ENCODE measurements around the gene TMEM244.

The TMEM244 gene

DNA sequence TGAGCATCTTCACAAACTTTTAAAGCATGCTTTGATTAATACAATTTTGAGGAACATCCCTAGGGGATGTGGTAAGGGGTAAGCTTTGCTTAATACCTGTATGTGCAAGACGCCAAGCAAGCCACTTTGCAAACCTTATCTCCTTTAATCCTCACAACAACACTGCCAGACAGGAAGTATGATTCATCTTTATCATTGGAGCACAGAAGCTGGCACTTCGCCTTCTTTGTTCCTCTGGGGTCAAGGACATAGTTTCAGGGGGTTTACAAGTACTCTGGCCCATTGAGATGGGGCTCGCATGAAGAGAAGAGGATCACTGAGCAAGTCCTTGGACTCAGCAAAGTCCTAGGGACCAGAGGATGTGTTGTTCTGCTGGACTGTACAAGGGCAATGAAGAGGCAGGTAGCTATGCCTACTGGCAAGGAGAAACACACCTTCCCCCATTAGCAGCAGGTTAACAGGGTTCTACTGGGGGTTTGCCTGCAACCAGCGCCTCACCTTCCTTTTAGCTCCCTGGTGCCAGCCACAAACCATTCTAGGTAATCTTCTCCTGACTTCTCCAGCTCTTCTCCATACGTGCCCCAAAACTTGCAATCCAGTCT lies 8.8 kb downstream of the TMEM244 start:
- TF ChIP-seq GATA2 (IDR thresholded peaks at IDR 0.05; ENCODE audit: low read depth, low read length) (no peak), GATA3 (IDR thresholded peaks at IDR 0.05; ENCODE audit: low read depth, low read length) (no peak)

DNA sequence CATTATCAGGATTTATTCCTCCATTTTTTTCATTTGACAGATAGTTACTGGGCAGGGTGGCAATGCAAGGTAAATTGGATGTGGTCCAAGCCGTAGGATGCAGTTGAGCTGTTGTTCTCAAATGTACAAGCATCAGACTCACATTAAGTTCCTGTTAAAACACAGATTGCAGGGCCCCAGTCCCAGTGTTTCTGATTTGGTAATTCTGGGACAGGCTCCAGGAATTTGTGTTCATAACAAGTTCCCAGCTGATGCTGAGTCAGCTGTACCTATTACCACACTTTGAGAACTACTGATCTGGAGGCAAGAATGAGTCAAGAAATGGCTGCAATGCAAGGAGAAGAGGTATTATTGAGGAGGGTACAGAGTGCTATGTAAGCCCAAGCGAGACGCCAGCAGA lies 11.7 kb downstream of the TMEM244 start:
- TF ChIP-seq GATA3 (IDR thresholded peaks at IDR 0.05; ENCODE audit: low read depth, low read length) (no peak), GATA2 (IDR thresholded peaks at IDR 0.05; ENCODE audit: low read depth, low read length) (no peak)

GRCh38 chr6:129846761-129847160 lies 14.4 kb downstream of the TMEM244 start:
- TF ChIP-seq GATA3 (IDR thresholded peaks at IDR 0.05; ENCODE audit: low read depth, low read length) (no peak), GATA2 (IDR thresholded peaks at IDR 0.05; ENCODE audit: low read depth, low read length) (no peak)

- no peak for TF ChIP-seq GATA2 (IDR thresholded peaks at IDR 0.05; ENCODE audit: low read depth, low read length)
- no peak for TF ChIP-seq GATA3 (IDR thresholded peaks at IDR 0.05; ENCODE audit: low read depth, low read length)
These were observed 15.4 kb downstream of the TMEM244 start for GRCh38 chr6:129845696-129846095.

DNA sequence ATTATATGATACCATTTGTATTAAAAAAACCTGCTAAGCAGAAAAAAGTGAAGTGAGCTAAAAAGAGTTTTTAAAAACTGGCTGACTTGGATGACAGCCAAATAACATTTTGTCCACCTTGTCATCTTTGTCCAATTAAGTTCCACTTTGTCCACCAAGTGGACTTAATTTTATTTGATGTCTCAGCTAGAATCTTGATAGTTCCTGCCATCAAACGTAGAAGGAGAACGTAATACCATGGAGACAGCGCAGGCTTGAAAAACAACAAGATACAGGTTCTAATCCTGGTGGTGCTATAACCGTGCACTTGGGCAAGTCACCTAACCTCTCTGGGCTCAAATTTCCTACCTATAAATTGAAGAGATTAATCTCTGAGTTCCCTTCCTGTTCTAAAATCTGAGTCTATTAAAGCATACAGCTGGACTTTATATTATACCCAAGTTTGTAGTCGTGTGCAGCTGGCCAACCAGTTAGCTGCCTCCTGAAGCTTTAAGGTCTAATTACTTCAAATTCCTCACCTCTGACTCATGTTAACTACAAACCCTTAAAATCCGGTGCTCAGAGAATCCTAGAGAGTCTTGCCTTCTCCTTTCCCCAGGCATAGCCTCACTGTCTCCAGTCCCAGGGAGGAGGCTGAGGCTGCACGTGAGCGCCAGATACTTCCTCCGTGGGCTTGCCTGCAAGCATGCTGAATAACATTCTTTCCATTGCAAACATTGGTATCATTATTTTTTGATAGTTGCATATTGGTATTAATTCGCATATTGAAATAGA lies 16.8 kb downstream of the TMEM244 start:
- TF ChIP-seq GATA2 (IDR thresholded peaks at IDR 0.05; ENCODE audit: low read depth, low read length) = no peak
- TF ChIP-seq GATA3 (IDR thresholded peaks at IDR 0.05; ENCODE audit: low read depth, low read length) = no peak

DNA sequence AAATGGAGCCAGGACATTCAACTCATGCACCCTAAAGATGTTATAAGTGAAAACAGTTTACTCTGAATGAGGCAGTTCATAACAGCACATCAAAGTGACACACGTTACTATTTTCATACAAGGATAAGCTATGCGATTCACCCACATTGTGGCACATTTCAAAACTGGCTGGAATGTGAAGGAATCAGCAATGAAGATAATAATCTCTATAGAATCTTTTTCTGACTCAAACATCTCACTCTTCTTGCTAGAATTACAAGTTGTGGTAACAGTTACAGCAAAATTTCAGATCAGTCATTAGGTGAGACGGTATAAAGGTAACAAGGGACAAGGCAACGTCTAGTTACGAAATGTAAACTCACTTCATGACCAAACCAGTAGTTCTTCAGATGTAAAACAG lies 17.5 kb downstream of the TMEM244 start:
- no peak for TF ChIP-seq GATA3 (IDR thresholded peaks at IDR 0.05; ENCODE audit: low read depth, low read length)
- TF ChIP-seq GATA2 (IDR thresholded peaks at IDR 0.05; ENCODE audit: low read depth, low read length) = no peak

GRCh38 chr6:129842881-129843409 lies 18.2 kb downstream of the TMEM244 start:
- TF ChIP-seq GATA2 (IDR thresholded peaks at IDR 0.05; ENCODE audit: low read depth, low read length) (no peak), GATA3 (IDR thresholded peaks at IDR 0.05; ENCODE audit: low read depth, low read length) (no peak)

- TF ChIP-seq GATA2 (IDR thresholded peaks at IDR 0.05; ENCODE audit: low read depth, low read length) (no peak), GATA3 (IDR thresholded peaks at IDR 0.05; ENCODE audit: low read depth, low read length) (no peak)
These were observed 19.0 kb downstream of the TMEM244 start for GRCh38 chr6:129842137-129842536.

- TF ChIP-seq GATA3 (IDR thresholded peaks at IDR 0.05; ENCODE audit: low read depth, low read length) (no peak), GATA2 (IDR thresholded peaks at IDR 0.05; ENCODE audit: low read depth, low read length) (no peak)
These were observed 25.4 kb downstream of the TMEM244 start for GRCh38 chr6:129835691-129836090.

DNA sequence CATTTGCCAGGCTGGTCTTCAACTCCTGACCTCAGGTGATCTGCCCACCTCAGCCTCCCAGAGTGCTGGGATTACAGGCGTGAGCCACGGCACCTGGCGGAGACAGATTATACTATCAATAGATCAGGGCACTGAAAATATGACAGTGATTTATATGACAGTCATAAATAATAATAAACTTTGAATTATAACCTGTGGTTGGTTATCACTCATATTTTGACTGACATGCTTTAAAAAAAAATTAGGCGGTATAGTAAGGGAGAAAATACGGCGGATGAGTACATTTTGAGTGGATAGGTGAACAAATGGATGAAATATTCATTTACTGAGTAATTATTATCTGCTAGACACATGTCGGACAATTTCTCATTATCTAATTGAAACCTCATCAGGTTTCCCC lies 28.8 kb downstream of the TMEM244 start:
- TF ChIP-seq GATA2 (IDR thresholded peaks at IDR 0.05; ENCODE audit: low read depth, low read length) (no peak), GATA3 (IDR thresholded peaks at IDR 0.05; ENCODE audit: low read depth, low read length) (no peak)

- no peak for TF ChIP-seq GATA2 (IDR thresholded peaks at IDR 0.05; ENCODE audit: low read depth, low read length)
- no peak for TF ChIP-seq GATA3 (IDR thresholded peaks at IDR 0.05; ENCODE audit: low read depth, low read length)
These were observed 32.9 kb downstream of the TMEM244 start for GRCh38 chr6:129828229-129828628.

DNA sequence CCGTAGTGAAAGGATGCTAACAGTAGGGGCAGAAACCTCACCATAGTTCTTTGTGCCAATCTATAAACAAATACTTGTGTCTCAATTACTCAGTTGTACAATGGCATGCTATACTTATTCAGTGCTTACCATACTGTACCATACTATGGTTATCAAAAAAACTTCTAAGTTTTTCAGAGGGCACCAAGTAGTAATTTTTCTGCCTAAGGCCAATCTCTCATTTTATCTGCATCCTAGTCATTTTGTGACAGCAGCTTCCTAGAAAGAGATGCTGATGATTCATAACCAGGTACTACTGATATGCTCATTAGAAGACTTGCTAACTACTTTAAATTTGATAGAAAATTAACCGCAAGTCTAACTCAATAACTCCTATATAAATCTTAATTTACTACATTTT lies 42.9 kb downstream of the TMEM244 start:
- no peak for TF ChIP-seq GATA2 (IDR thresholded peaks at IDR 0.05; ENCODE audit: low read depth, low read length)
- TF ChIP-seq GATA3 (IDR thresholded peaks at IDR 0.05; ENCODE audit: low read depth, low read length) = no peak

GRCh38 chr6:129817821-129818220 lies 43.3 kb downstream of the TMEM244 start:
- TF ChIP-seq GATA3 (IDR thresholded peaks at IDR 0.05; ENCODE audit: low read depth, low read length) = no peak
- TF ChIP-seq GATA2 (IDR thresholded peaks at IDR 0.05; ENCODE audit: low read depth, low read length) = no peak

DNA sequence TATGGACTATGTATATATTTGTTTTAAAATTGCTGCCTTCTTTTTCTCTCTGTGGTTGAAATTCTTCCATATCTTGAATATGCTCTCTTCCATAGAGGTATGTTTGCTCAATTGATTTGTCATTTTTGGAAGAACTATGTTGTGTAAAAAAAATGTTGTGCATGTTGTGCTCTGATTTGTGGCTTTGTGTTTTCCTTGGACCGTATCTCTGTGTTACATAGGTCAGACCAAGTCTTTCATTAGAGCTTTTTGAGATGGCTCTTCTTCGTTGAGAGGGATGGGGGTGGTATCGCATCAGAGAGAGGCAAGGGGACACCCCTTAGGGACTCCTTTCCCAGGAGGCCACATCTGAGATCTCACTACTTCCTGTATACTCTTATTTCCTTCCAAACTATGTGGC lies 43.8 kb downstream of the TMEM244 start:
- TF ChIP-seq GATA3 (IDR thresholded peaks at IDR 0.05; ENCODE audit: low read depth, low read length) = no peak

GRCh38 chr6:129812145-129812777 lies 48.9 kb downstream of the TMEM244 start:
- TF ChIP-seq GATA3 (IDR thresholded peaks at IDR 0.05; ENCODE audit: low read depth, low read length) = no peak
- TF ChIP-seq GATA2 (IDR thresholded peaks at IDR 0.05; ENCODE audit: low read depth, low read length) = no peak
